Measurements from ENCODE around the gene IGSF21.

Gene IGSF21

GRCh38 chr1:18187054-18187453, 79.5 kb downstream of the IGSF21 start:
- DNase-seq = no peak

DNA sequence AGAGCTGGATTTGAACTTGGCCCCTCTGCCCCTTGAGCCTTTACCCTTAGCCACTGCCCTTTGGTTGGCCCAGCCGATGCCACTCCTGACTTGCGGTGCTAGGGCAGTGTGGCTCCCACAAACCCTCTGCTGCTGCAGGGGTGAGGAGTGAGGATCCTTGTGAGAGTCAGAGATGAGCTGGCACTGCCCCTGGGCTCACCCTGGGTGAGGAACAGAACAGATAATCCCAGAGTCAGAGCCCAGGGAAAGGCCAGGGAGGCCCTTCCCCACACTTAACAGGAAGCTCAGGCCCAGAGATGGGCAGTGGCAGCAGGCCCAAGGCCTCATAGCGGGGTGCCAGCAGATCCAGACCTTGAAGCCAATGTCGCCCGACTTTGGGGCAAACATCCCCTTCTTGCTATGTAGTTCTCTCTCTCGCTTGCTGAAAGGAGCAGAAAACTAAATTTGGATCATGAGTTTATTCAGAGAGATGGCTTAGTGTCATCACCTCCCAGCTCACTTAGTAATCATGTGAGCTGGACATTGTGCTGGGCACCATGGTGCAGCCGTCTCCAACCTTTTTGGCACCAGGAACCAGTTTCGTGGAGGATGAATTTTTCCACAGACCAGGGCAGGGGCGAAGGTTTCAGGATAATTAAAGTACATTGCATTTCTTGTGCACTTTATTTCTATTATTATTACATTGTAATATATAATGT, 81.4 kb downstream of the IGSF21 start:
- DNase-seq = no peak

DNA sequence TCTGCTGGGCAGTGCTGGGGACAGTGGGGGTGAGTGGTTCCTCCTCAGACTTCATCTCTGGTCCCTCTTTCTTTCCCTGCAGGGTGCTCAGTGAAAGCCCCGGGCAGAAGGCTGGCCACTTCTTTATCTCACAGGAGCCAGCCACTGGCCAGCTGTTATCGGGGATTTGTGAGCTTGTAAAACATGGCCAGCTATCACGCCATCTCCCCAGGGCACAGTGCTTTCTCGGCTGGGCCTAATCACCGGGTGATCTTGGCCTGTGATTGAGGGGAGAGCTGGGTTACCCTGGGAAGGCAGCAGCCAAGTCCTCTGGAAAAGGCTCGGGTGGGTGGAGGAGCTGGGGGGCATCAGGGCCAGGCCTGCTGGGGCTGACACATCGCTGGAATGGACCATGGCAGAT, 83.0 kb downstream of the IGSF21 start:
- DNase-seq = no peak

DNA sequence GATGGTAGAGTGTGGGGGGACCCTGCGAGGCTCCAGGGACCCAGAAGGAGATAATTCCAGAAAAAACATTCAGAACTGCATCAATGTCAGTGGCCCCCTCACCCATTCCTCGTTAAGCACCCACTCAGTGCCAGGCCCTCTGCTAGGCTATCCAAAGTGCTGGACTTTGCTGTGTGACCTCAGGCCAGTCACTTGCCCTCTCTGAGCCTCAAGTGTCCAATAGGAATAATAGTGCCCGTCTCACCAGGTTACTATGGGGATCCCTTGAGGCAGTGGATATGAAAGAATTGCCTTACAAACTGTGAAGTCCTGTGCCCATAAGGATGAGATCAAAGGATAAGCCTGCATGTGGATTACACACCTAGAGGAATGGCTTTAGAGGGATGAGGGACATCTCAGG, 83.4 kb downstream of the IGSF21 start:
- no peak for DNase-seq

DNA sequence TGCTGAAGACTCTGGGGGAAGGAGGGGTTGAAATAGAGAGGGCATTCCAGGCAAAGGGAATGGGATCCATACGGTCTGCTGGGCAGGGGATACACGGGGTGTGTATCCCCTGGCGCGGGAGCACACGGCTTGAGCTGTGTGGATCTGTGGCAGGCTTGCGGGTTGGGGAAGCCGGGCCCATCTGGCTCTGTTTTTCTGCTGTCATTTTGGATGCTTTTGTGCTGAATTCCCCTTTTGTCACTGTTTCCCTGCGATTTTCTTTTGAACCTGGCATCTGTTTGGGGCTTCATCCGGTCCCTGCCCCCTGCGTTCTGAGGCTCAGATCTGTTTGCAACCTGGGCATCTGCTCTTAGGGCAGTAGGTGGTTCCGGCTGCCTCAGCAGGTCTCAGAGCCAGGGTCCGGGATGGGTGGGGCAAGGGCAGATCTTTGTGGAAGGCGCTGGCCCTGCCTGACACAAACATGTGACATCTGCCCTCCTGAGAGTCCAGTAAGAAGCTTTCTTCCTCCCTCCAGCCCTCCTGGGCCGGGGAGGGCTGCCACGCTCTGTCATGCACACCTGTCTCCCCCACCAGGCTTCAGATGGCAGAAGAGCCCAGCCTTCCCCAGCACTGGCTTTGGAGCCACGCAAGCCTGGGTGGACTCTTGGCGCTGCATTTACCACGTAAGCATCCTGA, 84.0 kb downstream of the IGSF21 start:
- peak; percentile 85 for DNase-seq

DNA sequence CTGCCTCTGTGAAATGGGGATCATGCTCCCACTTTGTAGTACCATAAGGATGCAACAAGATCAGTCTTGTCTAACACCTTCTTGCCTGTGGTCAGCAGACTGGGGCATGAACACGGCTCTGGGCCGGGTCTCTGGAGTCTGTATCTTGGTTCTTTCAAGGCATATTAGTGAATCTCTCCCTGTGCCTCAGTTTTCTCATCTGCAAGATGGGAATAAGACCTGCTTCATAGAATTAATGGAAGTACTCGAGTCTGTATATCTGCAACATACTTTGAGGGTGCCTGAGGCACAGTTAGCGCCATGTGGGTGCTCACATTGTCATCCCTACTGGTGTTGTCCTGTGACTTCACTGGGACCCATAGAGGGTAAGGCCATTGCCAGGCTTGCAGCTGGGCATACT, 84.6 kb downstream of the IGSF21 start:
- DNase-seq = no peak

DNA sequence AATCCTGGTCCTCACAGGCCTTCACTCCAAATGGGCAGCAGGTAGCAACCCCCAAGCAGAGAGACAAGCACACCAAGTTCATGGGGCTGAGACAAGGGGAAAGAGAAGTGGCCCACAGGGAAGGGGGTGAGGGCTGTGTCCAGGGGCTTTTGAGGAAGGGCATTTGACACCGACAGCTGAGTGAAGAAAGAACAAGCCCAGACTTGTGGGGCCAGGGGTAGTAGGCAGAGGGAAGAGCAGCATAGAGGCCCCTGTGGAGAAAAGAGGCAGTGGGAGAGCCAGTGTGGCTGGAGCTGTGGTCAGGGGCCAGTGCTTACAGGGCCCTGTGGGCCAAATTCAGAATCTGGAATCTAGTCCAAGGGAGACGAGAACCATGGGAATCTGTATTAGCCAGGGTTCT, 85.4 kb downstream of the IGSF21 start:
- no peak for DNase-seq

DNA sequence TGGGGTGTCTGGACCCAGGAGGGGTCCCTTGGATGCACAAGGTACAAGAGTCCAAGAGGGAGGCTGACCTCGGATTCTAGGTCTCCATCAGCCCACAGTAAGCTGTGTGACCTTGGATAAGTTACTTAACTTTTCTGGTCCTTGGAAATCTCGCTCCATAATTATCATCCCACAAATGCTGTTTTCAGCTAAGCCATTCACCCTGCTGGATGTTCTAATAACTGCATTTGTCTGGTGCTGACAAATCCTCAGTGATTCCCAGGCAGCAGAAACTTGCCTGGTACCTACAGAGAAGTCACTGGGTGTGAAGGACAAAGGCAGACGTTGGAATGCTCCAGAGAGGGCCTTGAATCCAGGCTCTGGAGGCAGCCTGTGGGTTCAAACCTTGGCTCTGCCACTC, 89.7 kb downstream of the IGSF21 start:
- peak; percentile 24 for DNase-seq

DNA sequence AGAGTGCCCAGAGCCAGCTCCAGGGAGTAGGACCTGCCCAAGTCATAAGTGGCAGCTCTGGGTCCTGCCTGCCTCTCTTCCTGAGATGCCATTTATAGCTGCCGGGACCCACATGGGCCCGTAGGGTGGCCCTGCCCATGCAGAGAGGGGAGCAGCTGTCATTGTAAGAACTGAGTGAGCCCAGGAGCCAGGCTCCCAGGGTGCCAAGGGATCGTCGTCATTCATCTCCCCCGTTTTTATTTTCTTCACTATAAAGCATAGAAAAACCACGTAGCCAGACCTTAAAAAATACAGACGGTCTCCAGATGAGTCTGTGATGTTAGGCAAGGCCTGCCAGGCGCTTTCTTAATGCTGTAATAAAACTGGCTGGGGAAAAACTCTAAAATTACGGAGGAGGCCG, 90.7 kb downstream of the IGSF21 start:
- peak; percentile 79 for DNase-seq

DNA sequence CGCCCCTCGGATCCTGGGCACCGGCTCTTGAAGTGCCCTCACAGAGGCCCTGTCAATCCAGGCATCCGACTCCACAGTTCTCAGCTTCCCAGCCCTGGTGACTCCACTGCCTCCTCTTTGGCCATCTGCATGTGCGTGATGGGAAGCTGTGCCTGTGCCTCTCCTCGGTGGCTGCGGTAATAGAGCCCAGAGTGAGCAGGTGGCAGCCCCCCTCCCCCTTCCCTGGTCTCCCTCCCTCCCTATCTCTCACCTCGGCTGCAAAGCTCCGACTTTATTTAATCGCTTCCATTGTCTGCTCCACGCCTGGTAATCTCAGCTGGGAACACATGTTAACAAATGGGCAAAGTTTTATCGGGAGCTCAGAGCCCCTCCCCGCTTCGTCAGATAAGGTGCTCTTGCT, 91.9 kb downstream of the IGSF21 start:
- DNase-seq = peak; percentile 73

- DNase-seq = peak; percentile 70
Observed at GRCh38 chr1:18200136-18200717, 92.6 kb downstream of the IGSF21 start.

GRCh38 chr1:18200918-18201317, 93.3 kb downstream of the IGSF21 start:
- no peak for DNase-seq

GRCh38 chr1:18201997-18202719, 94.6 kb downstream of the IGSF21 start:
- DNase-seq = no peak

GRCh38 chr1:18203645-18204044, 96.0 kb downstream of the IGSF21 start:
- no peak for DNase-seq

- no peak for DNase-seq
Observed at GRCh38 chr1:18204575-18204974, 97.0 kb downstream of the IGSF21 start.

- DNase-seq = no peak
Observed at GRCh38 chr1:18205319-18205718, 97.7 kb downstream of the IGSF21 start.

DNA sequence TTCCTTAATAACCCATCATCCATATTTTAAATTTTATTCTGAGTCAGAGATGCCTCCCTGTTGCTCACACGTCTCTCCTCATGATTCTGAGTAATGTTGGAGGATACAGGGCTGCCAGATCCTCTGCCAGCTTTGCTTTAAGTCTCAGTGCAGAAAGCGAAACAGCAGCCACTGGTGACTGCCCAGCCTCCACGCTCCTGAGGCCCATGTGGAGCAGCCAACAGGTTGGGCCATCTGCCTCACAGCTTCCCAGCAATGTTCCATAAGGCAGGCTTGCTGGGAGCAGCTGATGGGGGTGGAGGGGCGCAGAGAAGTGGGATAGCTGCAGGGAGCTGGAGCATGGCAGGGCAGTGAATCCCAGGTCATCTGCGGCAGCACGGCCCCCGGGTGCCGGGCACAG, 104.2 kb downstream of the IGSF21 start:
- DNase-seq = peak; percentile 84

GRCh38 chr1:18217398-18218043, 109.9 kb downstream of the IGSF21 start:
- DNase-seq = no peak

GRCh38 chr1:18229625-18230024, 122.0 kb downstream of the IGSF21 start:
- peak; percentile 56 for DNase-seq

DNA sequence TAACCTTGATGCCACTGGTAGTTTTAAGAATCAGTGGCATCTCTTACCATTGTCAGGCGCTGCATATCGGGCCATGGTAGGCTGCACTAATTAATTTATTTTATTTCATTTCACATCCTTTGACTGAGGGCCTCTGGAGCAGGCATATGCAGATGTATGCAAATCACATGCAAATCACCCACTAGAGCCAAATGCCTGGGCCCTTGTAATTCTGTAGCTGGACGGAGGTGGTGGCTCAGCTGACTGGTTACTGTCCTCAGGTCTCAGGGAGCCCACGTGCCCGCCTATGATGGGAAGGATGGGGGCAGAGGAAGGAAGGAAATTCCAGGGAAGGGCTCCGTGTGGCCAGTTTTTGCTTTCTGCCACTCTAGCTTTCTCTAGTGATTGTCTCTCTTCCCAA, 122.7 kb downstream of the IGSF21 start:
- no peak for DNase-seq

DNA sequence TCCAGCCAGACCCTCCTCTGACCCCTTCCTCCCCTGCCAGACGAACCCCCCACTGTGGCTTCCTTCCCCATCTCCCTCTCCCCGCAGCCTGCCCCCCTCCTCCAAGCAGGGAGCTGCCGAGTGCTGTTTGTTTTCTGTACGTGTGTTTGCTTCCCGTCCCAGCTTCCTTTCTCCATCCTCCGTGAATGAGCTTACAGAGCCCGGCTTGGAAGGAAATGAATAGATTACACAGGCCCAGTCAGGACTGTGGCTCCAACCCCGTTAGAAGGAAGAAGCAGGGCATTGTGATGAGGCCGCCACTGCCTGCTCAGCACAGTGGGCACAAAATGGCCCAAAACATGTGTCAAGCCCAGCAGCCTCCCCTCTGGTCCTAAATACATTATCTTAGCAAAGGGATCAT, 123.2 kb downstream of the IGSF21 start:
- no peak for DNase-seq

DNA sequence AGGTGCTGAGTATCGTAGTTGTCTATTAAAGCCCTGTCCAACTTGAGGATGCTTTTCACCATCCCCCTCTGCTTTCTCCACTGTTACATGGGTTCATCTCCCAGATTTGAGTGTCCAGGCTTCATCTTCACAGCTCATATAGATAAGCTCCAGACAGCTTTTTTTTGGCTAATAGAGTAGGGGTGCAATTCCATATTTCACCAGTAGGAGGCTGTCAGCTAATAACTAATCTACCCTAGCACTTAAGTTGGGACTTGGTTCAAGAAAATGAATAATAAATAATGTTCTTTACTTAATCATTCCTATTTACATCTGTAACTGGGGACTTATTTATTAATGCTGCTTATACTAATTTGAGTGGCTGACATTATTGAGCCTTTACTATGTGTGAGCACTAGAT, 124.5 kb downstream of the IGSF21 start:
- DNase-seq = no peak

DNA sequence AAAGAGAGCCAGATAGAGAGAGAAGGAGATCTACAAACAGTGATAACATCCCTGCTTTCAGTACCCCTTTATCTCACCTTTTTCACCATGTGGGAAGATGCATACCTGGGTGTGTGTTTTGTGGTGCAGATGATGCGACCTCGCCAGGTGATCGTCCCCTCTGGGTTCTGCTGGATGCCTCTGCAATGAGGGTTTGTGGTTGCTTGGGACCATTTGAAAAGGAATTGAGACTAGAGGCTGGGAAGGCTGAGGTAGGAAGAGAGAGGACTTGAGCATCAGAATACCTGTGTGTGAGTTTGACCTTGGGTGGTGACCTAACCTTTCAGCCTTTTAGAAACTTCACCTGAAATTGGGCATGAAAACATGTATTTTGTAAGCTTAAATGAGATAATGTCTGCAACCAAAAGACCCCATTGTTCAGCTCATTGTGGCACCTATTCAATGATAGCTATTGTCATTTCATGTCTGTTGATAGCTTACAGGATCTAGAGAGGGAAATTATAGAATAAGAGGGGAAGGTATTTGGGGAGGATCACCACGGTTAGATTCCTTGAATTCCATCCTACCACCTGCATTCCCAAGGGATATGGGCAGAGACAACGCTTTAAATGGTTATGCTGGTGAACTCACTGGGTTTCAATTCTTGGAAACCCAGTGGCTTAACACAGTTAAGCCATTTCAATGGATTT, 125.7 kb downstream of the IGSF21 start:
- no peak for DNase-seq

Measured in NCI-H1694 (cell line).